Measurements from ENCODE around the gene ACER2.

DNA sequence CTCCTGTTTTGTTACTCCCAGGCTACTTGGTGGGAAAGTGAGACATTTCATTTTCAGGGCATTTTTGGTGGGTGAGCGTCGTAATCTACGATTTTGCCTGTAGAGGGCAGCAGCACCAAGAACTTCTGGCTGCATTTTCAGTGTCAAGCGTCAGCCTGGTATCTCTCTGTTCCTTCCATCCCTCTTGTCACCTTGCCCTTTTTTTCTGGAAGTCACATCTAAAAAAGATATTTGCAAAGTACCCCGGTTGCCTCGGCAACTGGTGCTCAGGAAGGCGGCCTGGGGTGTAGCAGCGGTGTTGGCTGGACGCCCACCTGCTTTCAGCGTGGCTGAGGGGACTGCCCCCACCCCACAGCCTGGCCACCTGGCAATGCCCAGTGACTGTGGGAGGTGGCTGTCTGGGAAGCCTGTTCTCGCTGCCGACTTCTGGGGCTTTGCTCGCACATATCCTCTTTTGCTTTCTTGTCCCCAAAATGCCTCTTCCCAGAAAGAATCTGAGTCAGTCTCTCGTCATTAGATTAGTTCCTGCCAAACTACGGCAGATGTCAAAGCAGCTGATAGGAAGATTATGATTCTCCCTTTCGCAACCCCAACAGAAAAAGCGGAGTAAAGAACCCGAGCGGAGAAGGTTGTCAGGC lies 84.5 kb downstream of the ACER2 start:
- no peak for TF ChIP-seq POLR2A (IDR thresholded peaks at IDR 0.05)
- TF ChIP-seq, protein P1, sequence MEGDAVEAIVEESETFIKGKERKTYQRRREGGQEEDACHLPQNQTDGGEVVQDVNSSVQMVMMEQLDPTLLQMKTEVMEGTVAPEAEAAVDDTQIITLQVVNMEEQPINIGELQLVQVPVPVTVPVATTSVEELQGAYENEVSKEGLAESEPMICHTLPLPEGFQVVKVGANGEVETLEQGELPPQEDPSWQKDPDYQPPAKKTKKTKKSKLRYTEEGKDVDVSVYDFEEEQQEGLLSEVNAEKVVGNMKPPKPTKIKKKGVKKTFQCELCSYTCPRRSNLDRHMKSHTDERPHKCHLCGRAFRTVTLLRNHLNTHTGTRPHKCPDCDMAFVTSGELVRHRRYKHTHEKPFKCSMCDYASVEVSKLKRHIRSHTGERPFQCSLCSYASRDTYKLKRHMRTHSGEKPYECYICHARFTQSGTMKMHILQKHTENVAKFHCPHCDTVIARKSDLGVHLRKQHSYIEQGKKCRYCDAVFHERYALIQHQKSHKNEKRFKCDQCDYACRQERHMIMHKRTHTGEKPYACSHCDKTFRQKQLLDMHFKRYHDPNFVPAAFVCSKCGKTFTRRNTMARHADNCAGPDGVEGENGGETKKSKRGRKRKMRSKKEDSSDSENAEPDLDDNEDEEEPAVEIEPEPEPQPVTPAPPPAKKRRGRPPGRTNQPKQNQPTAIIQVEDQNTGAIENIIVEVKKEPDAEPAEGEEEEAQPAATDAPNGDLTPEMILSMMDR (IDR thresholded peaks at IDR 0.05) = peak; percentile 31 to 56 (median 39)
